Left renal cortex interstitium (tissue), 4 donors: Measurements from ENCODE around the gene FAT1. TPM values are rescaled to one million over a fixed set of nuclear protein-coding genes. Genes with fewer than 3 reads are reported as not detected.

ENCODE experiments used
- DNase-seq, 4 donors: peaks; one replicate each; pipeline ENCODE4 v3.0.0-alpha.2; 2013; ENCODE audit warnings: low read depth in 4 of 4, low spot score in 2 of 4, missing footprints in 1 of 4
- polyA plus RNA-seq, 4 donors: library from polyadenylated mRNA; unstranded; fragments of 120-200 nt; gene quantifications; one replicate each; pipeline ENCODE4 v1.2.1, GENCODE V29; 2013; ENCODE audit not compliant: insufficient read length in 4 of 4

Gene FAT1
- polyA plus RNA-seq, 4 donors = 210 to 263 (median 239) TPM

DNA sequence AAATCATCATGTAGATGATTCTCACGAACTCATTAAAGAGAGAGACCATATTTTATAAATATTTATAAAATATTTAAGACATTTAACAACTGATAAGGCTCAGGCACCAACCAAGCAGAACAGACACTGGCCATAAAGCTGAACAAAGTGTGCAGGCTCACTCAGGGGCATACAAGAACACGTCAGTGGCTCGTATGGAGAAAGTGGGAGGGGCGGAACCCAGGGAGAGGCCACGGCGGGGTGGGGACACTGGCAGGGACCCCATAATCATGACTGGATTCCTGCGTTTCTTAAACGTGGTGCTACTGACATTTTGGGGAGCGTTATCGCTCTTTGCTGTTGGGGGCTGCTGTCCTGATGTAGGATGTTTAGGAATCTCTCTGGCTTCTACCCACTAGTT, 31.3 kb upstream of the FAT1 start:
- DNase-seq = no peak

DNA sequence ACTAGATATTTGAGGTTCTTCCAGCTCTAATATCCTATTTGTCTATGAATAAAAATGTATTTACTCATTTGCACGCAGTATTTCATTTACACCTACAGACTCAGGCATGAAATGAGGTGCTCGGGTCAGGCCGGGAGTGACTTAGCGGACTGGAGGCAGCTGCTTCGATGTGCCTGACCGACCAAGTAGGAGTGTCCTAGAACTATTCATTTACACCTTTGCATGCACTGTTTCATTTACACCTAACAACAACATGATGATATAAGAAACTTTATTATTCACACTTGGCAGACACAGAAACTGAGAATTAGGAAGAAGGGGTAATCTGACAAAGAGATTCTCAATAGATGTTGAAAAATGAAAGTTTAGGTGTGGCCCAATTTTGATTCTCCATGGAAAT, 28.7 kb upstream of the FAT1 start:
- DNase-seq = no peak

DNA sequence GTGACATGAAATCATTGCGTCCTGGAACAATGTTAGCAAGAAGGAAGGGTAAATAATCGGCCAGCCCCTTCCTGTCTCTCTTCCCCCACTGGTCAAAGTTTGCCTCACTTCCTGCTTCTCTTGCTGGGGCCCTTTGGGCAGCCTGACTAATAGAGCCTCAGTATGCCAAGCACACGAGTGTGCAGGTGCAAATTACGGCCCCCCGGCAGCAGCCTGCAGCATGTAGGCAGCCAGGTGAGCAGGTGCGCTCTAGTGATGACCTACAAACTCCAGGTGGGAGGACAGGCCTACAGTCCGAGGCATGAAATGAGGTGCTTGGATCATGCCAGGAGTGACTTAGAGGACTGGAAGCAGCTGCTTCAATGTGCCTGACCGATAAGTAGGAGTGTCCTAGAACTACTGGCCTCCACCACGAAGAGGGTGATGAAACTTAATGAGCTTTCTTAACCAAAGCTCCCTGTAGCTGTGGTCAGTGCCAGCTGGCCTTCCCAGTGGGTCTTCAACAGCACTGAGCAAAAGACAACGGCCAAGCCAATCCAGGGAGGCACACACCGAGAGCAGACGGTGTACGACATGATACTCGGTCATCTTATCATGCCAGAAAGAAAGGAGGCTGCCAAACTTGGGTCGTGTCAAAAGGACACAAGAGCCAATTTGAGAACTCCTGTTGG, 26.1 kb upstream of the FAT1 start:
- no peak for DNase-seq

DNA sequence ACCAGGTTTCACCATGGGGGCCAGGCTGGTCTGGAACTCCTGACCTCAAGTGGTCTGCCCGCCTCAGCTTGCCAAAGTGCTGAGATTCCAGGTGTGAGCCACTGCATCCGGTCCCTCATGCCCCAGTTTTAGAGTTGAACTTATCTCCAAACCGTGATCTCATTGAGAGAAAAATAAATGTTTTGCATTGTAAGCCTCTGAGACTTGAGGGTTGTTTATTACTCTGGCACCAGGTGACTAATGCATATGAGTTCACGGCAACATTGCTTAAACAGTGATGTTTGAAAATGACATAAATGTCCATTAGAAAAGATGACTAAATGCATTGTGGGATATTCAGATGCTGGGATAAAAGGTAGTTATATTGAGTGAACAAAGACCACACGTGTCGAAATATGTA, 22.9 kb upstream of the FAT1 start:
- DNase-seq = no peak

DNA sequence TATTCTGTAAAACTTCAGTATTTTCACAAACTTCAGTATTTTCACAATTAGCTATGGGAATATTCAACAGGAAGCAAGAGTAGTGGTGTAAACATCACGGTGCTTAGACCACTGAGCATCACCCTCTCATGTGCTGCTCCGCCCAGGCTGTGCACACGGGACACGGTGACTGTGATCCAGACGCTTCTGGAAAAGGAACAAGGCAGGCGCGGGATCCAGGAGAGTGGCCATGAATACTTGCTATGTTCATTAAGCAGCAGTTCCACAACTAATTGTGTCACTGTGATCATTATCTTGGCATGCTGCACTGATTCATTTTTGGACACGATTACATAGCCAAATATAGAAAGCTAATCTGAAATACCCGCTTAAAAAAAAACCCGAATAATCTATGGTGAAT, 19.6 kb upstream of the FAT1 start:
- DNase-seq = no peak

DNA sequence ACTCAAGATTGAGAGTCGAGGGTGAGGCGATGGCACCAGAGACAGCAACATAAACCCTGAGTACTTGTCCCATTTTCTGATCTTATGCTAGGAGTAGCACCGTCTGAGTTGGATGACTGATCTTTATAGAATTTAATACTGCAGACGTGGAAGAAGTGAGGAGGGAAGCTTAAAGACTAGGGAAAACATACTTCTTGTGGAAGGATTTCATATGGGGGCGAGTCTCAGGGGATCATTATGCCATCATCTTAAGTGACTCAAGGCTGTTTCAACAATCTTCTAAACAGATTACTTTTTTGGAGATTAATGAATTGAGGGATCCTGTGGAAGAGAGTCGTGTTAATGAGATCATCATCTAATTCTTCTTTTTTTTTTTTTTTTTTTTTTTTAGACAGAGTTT, 17.2 kb upstream of the FAT1 start:
- DNase-seq = no peak

DNA sequence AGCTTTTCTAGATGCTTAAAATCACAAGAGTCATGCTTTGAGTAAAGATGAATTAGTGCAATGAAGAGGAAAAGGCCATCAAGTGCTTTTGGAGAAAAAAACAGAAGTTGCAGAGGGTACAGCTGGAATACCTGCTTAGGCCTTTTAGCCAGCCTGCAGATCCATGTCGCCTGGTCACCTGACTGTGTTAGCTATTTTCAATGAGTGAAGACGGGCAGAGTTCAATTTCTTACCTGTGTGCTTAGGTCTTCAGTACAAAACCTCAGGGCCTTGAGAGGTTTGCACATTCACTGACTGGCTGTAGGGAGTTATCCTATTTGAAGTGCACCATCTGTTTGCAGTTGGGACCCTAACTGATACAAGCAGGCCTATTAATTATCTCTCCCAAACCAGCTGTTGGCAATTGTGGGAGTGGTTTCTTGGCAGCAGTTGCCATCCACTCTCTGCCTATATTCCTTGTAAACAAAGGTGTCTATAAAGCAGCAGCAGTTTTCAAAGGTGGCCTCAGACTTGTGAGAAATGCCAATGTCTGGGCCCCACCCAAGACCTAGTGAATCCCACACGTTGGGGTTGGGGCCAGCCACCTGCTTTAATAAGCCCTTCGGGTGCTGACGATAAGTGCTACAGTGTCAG, 16.3 kb upstream of the FAT1 start:
- no peak for DNase-seq

DNA sequence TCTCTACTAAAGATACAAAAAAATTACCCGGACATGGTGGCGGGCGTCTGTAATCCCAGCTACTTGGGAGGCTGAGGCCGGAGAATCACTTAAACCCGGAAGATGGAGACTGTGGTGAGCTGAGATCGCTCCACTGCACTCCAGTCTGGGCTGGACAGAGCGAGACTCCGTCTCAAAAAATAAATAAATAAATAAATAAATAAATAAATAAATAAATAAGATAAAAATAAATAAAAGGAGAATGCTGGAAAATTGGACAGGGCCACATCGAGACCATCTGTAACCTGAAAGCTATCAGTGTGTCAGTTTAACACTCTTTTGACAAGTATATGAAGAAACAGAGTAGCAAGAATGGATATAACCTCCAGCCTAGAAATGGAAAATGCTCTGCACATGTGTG, 15.7 kb upstream of the FAT1 start:
- no peak for DNase-seq

DNA sequence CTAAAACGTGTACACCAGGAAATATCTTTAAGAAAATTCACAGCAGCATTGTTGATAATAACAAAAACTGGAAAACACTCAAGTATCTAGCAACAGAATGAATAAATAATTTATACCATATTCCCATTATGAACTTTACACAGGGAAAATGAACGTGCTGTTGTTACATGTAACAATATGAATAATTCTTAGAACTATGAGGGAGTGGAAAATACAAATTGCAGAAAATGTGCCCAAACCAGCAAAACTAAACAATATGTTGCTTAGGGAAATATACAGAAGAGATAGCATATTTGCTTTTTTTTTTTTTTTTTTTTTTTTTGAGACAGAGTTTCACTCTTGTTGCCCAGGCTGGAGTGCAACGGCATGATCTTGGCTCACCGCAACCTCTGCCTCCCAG, 14.8 kb upstream of the FAT1 start:
- no peak for DNase-seq

DNA sequence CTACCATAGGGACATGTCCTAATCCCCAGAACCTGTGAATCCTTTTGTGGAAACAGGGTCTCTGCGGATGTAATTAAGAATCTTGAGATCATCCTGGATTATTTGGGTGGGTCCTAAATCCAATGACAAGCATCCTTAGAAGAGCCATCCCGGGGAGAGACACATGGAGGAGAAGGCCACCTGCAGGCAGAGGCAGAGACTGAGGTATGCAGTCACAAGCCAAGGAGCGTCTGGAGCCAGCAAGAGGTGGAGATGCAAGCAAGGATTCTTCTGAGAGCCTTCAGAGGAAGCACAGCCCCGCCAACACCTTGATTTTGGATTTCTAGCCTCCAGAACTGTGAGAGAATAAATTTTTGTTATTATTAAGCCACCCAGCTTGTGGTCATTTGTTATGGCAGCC, 13.8 kb upstream of the FAT1 start:
- DNase-seq = no peak

DNA sequence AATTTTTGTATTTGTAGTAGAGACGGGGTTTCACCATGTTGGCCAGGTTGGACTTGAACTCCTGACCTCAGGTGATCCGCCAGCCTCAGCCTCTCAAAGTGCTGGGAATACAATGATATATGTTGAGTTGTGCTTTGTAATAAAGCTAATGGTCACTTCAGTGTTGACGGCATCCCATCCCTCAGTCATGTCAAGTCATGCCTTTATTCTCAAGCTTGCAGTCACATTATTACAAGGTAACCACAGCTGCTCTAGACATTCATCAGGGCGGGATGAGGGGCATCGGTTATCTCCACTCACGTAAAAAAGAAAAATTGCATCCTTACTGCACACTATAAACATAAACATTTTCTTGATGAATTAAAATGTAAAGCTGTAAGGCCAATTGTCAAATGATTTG, 12.8 kb upstream of the FAT1 start:
- no peak for DNase-seq

DNA sequence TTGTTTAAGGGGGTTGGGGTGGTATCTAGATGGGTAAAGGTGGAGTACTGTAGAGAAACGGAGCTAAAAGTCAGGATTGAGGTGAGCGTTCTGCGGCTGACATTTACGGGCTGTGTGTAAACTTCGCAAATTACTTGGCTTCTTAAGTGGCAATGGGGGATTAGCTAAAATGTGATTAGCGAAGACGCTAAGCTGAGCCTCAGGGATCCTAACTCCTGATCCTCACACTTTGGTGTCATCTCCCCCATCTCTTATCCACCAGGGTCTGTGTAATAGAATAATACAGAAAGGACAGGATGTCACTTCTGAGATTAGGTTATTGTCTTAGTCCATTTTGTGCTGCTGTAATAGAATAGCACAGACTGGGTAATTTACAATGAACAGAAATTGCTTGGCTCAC, 10.6 kb upstream of the FAT1 start:
- no peak for DNase-seq

DNA sequence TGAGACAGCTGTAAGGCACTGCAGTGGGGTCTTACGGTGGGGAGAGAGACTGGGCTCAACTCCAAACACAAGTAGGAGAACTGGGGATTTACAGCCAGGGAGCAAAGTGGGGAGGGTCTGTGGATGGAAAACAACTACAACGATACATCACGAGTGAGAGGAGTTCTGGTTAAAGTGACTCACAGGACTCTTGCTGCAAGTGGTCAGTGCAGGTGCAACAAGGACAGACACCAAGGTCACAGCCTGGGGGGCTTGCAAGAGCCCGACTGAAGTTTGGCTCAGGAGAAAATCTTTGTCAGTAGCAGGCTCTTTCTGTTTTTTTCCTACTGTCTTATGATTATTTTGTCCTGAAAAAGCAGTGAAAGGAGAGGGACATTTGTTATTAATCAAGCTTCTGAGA, 10.1 kb upstream of the FAT1 start:
- no peak for DNase-seq

DNA sequence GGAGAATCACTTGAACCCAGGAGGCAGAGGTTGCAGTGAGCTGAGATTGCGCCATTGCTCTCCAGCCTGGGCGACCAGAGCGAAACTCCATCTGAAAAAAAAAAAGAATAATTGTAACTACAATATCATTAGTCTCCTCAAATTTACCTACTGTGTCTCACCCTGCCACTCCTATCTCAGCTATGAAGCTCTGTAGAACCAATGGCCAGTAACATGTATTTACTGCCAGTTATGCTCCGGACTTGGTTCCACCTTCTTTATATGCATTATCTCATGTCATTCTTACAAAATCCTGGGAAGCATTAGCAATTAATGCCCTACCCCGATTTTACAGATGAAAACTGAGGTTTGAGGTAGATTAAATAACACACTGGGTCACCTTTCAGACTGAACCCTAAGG, 7.0 kb upstream of the FAT1 start:
- no peak for DNase-seq

DNA sequence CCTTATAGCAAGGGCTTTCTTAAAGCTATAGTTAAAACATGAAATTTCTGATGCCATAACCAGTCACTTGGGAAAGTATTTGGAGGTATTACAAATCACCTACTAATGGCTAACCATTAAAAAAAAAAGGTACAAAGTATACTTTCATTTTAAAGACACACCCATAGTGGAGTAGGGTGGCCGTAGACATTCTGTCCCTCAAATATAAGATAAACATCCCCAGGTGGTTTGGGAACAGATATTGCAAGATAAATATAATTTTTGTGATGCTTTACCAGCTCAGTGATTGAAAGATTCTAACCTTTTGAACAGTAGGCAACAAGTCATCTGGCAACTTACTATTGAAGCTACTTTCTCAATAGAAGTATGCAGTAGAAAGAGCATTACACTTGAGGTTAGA, 6.2 kb upstream of the FAT1 start:
- no peak for DNase-seq

DNA sequence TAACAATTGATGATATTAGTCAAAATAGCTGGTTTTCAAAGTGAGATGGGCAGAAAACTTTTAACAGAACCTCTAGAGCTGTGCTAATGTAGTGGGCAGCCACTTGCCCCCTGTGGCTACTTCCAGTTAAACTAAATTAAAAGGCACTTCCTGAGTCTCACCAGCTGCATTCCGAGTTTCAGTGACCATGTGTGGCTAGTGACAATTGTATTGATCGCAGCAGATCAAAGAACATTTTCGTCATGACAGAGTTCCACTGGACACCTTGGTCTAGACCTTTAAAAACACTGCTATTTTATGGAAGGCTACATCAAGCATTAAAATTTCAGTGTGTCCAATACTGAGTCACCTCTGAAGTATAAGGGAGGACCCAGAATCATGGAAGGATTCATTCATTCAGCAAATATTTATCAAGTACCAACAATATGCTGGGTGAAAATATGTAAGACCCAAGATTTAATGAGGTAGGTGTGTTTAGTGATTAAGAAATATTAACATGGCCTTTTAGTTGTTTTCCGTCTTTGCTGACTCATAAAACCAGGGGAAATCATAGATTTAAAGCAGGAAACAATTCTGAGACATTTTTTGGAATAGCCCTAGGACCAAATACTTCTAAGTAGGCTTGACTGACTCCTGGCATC, 5.1 kb upstream of the FAT1 start:
- DNase-seq = no peak

DNA sequence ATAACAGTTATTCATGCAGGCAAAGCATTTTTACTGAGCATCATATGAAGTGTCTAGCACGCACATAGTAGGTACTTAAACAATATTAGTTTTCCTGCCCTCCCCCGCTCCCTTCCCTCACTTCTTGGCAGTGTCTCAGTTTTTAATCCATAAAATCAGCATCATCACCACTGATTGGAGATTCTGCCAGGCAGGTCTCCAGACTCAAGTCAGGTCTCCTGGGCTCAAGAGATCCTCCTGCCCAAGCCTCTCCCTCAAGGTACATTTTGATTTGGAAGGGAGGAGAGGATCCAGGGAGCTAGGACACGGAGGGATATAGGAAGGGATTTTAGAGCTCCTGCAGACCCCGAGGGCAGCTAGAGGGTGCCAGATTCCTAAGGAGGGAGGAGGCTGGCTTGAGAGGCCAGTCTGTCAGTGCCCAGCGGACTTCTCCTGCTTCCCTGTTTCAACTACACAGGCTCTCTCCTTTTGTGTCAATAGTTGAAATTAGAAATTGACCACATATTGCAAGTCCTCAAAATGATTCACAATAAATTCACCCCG, 4.4 kb upstream of the FAT1 start:
- no peak for DNase-seq

DNA sequence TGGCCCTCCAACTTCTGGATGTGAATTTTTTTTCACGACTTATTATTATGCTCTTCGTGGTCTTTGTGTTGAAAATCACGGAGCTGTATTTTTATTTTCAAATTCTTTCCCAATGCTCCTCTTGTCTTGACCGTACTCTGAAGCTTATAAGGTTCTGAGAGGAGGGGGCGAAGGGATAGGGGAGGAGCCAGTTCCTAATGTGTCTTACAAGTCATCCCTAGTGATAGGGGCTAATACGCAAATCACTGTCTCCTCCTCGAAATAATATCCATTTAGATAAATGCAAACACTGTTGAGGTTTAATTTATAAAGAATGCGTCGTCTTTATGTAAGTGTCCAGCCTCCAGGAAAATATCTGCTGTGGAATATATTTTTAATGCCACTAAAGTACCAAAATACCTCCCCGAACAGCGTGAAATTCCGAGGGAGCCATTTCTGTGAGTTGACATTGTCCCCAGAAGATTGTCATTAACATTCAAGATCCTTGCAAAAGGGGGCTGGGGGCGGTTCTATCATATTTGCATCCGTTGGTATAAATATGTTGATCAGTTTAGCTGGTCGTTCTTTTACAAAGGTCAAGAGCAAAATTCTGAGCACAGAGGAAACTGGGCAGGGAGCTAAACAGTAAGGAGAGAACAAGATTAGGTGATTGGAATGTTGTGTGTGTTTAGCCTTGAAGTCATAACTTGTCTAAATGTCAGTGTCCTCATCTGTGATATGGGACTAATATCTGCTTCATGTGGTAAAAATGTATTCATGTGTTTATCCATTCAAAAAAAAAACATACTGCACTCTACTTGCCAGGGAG, 3.7 kb upstream of the FAT1 start:
- no peak for DNase-seq

DNA sequence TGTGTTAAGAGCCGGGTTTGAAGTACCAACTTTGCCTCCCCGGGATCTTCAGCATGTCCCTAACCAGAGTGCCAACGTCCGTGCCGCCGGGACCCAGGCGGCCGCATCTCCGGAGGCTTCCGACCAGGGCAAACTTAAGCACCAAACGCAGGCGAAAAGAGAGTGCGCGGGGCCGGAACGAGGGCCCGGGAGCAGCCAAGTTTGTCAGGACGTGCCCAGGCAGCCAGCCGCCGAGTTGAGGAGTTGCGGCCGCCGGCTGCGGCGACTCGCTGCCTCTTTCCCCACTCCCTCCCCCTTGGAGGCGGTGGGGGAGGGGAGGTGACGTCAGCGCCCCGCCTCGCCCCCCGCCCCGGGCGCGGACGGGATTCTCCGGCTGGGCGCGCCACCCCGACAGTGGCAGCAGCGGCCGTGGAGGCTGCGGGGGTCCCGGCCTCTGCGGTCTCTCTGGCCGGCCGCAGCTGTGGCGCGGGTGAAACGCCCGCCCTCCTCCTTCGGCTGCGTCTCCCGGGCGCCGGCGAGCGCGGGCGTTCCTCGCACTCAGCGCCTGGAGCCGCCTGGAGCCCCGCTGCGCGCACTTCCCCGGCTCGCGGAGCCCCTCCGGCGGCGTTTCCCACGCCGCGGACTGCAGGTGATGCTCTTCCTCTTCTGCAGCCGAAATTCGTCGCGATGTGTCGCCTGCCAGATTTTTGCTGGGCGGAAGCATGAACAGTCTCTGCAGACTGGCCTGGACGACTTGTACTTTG, 2.9 kb upstream of the FAT1 start:
- peak; percentile 59 to 75 (median 71) for DNase-seq
